ENCODE results near the gene UBE2G1. TPM values are rescaled to one million over a fixed set of nuclear protein-coding genes. Genes with fewer than 3 reads are reported as not detected.

UBE2G1 gene
- total and polyA plus RNA-seq, 9 of the 15 experiments (the other 6 are each of a cell fraction or from before 2014, with no cell fraction given) = 10.1 to 65.9 (median 29.7) TPM

- peaks cover 45% of the 10 kb centered on the region; the same call in 1 of the 3 replicates for H3K36me3 ChIP-seq (ENCODE audit: control insufficient read depth, insufficient read depth, low read length)
These were observed 95.7 kb downstream of the UBE2G1 start for GRCh38 chr17:4270736-4271135.

More at GRCh38 chr17:4270736-4271135, 95.7 kb downstream of the UBE2G1 start:
- in situ Hi-C loops (cut with MboI) = no loop called here
- no peaks in the 10 kb centered on the region for H4K20me1 ChIP-seq (replicated peaks; ENCODE audit: control insufficient read depth, insufficient read depth, low read length)
- CTCF ChIA-PET (ENCODE audit: low intra/inter-chr PET ratio) = no interaction called here
- no peak overlapping the region for H2AFZ ChIP-seq (ENCODE audit: low read depth, low read length)
- no peak overlapping the region for H3K4me3 ChIP-seq
- H3K9me3 ChIP-seq (replicated peaks; ENCODE audit: control insufficient read depth, insufficient read depth, low read depth, low read length) = no peaks in the 10 kb centered on the region
- H3K4me1 ChIP-seq (replicated peaks in 1 of 2; ENCODE audit: control insufficient read depth in 2 of 2, insufficient read depth in 2 of 2, low read length in 2 of 2) = no peaks in the 10 kb centered on the region
- no peaks in the 10 kb centered on the region for H3K27me3 ChIP-seq (ENCODE audit: control insufficient read depth in 2 of 2, insufficient read depth in 2 of 2, low read length in 2 of 2)
- no peak overlapping the region for H3K27ac ChIP-seq (ENCODE audit: extremely low read depth, low read depth, low read length)
- WGBS (ENCODE audit: insufficient coverage, low coverage, missing lambda C conversion rate) = 69% methylated on average over 3 of the region's 3 CpGs
- H3K9ac ChIP-seq (ENCODE audit: insufficient read depth in 1 of 2, low read depth in 2 of 2, low read length in 2 of 2) = no peak overlapping the region
- POLR2A ChIA-PET = no interaction called here
- H3K79me2 ChIP-seq (ENCODE audit: control insufficient read depth, insufficient read depth, low read length) = no peaks in the 10 kb centered on the region
- DNase-seq (ENCODE audit: extremely low read depth in 1 of 4, low spot score in 3 of 4) = no peak
- H3K4me2 ChIP-seq (ENCODE audit: insufficient read depth, low read length) = no peak overlapping the region
- no peak for TF ChIP-seq ZKSCAN1 (IDR thresholded peaks at IDR 0.05; ENCODE audit: low read depth, low read length)
- TF ChIP-seq NFE2 (IDR thresholded peaks at IDR 0.05; ENCODE audit: low read depth) = no peak
- TF ChIP-seq CHCHD3 (CRISPR knock-in tag; IDR thresholded peaks at IDR 0.05) = no peak
- no peak for TF ChIP-seq ZNF197 (CRISPR knock-in tag; IDR thresholded peaks at IDR 0.05; ENCODE audit: low read depth)
- TF ChIP-seq C11orf30 (IDR thresholded peaks at IDR 0.05; ENCODE audit: low read depth) = no peak
- no peak for TF ChIP-seq NCOA6 (IDR thresholded peaks at IDR 0.05)
- no peak for TF ChIP-seq ZBTB26 (CRISPR knock-in tag; IDR thresholded peaks at IDR 0.05)
- no peak for TF ChIP-seq NR1H2 (CRISPR knock-in tag; IDR thresholded peaks at IDR 0.05)
- TF ChIP-seq ZNF561 (CRISPR knock-in tag; conservative IDR thresholded peaks at IDR 0.05) = no peak
- TF ChIP-seq ZBTB33 (CRISPR knock-in tag; IDR thresholded peaks at IDR 0.05) = no peak
- TF ChIP-seq USF2 (CRISPR knock-in tag; IDR thresholded peaks at IDR 0.05) = no peak
- no peak for TF ChIP-seq SMAD2 (IDR thresholded peaks at IDR 0.05; ENCODE audit: low read depth, low read length)
- TF ChIP-seq HNRNPL (IDR thresholded peaks at IDR 0.05; ENCODE audit: low read depth, low read length) = no peak
- TF ChIP-seq ZBTB11 (CRISPR knock-in tag; IDR thresholded peaks at IDR 0.05) = no peak
- FAIRE-seq = no peak
- no peak for ATAC-seq
- H3K9me1 ChIP-seq (ENCODE audit: control insufficient read depth, insufficient read depth, low read length) = no peaks in the 10 kb centered on the region
- intact Hi-C loops (cut with micrococcal nuclease) = no loop called here
- no TSS peak for BruUV-seq (replicated peaks)

Data from K562 (cell line).